OCI-LY1 (cell line): Measurements from ENCODE around the gene ACE.

Experiments
- EZH2 ChIP-seq: fragments of 200-600 bp; sonication (generic), shearing (Covaris generic); IDR thresholded peaks from 2 replicates; pipeline ENCODE4 v1.8.0; 2017; ENCODE audit warnings: borderline replicate concordance, mixed run types, mild to moderate bottlenecking, antibody characterized with exemption, low read length, moderate library complexity, mixed read lengths
- TF ChIP-seq, protein P1 (sequence below): fragments of 200-600 bp; sonication (generic), shearing (Covaris generic); IDR thresholded peaks from 2 replicates; pipeline ENCODE4 v1.5.1; 2017; ENCODE audit warnings: mild to moderate bottlenecking, antibody characterized with exemption, low read length, moderate library complexity, mixed read lengths

DNA sequence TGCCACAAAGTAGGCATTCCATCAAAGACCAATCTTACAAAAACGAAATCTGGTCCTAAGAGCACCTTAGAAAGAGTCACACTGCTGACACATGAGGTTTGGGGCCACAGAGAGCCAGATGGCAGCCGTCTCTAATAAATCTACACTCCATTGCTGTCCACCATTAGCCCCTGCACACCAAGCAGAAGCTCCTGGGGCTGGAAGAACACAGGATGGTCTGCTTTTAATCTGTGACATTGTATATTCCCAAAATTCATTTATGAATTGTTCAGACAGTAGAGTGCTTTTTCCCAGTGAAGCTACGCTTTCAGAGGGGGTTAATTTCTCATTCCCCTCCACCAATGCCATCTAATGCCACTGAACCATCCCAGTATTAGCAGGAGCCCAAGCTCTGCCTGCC is 32.4 kb upstream of the ACE start:
- TF ChIP-seq, protein P1, sequence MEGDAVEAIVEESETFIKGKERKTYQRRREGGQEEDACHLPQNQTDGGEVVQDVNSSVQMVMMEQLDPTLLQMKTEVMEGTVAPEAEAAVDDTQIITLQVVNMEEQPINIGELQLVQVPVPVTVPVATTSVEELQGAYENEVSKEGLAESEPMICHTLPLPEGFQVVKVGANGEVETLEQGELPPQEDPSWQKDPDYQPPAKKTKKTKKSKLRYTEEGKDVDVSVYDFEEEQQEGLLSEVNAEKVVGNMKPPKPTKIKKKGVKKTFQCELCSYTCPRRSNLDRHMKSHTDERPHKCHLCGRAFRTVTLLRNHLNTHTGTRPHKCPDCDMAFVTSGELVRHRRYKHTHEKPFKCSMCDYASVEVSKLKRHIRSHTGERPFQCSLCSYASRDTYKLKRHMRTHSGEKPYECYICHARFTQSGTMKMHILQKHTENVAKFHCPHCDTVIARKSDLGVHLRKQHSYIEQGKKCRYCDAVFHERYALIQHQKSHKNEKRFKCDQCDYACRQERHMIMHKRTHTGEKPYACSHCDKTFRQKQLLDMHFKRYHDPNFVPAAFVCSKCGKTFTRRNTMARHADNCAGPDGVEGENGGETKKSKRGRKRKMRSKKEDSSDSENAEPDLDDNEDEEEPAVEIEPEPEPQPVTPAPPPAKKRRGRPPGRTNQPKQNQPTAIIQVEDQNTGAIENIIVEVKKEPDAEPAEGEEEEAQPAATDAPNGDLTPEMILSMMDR: no peak
- TF ChIP-seq EZH2: no peak
